HCT116 (cell line): ENCODE results near the gene SHKBP1.

Experiments used
- EZH2 ChIP-seq: fragments of 200-600 bp; sonication (generic); IDR thresholded peaks from 2 replicates; pipeline ENCODE4 v1.6.1; 2017; ENCODE audit warnings: antibody characterized with exemption, mixed run types
- EZH2phosphoT487 ChIP-seq: fragments of 200-600 bp; IDR thresholded peaks from 2 replicates; pipeline ENCODE4 v1.6.1; 2018; ENCODE audit warnings: antibody characterized with exemption, borderline replicate concordance
- MAX ChIP-seq: IDR thresholded peaks from 2 replicates; pipeline ENCODE4 v1.6.1; 2012
- POLR2AphosphoS5 ChIP-seq: IDR thresholded peaks from 2 replicates; pipeline ENCODE4 v1.6.1; 2011; ENCODE audit warnings: mild to moderate bottlenecking, low read depth, low read length, moderate library complexity
- REST ChIP-seq: IDR thresholded peaks from 2 replicates; pipeline ENCODE4 v1.6.1; 2012; ENCODE audit warnings: low read depth
- SIN3A ChIP-seq: IDR thresholded peaks from 2 replicates; pipeline ENCODE4 v1.6.1; 2012; ENCODE audit warnings: low read depth
- SP1 ChIP-seq: IDR thresholded peaks from 2 replicates; pipeline ENCODE4 v1.6.1; 2012; ENCODE audit warnings: low read depth
- SRF ChIP-seq: IDR thresholded peaks from 2 replicates; pipeline ENCODE4 v1.6.1; 2012; ENCODE audit warnings: low read depth
- ZNF274 ChIP-seq: fragments of 200-500 bp; sonication (Bioruptor generic); IDR thresholded peaks from 2 replicates; pipeline ENCODE4 v1.6.1; 2014; ENCODE audit warnings: mild to moderate bottlenecking, low read depth, low read length, inconsistent platforms
- TF ChIP-seq, protein P1 (sequence below), 3 experiments: fragments of 200-600 bp in 1 of 3; sonication (generic) in 1 of 3; IDR thresholded peaks in 2 of 3; conservative IDR thresholded peaks in 1 of 3; 2 replicates each; pipeline ENCODE4 v1.5.1; 2012 to 2017; ENCODE audit warnings: low read depth in 2 of 3, low read length in 2 of 3, antibody characterized with exemption in 1 of 3, borderline replicate concordance in 1 of 3, control low read depth in 1 of 3, mild to moderate bottlenecking in 1 of 3, mixed read lengths in 1 of 3, mixed run types in 1 of 3, moderate library complexity in 1 of 3; ENCODE audit not compliant: insufficient read depth in 1 of 3

- TF ChIP-seq, protein P1, sequence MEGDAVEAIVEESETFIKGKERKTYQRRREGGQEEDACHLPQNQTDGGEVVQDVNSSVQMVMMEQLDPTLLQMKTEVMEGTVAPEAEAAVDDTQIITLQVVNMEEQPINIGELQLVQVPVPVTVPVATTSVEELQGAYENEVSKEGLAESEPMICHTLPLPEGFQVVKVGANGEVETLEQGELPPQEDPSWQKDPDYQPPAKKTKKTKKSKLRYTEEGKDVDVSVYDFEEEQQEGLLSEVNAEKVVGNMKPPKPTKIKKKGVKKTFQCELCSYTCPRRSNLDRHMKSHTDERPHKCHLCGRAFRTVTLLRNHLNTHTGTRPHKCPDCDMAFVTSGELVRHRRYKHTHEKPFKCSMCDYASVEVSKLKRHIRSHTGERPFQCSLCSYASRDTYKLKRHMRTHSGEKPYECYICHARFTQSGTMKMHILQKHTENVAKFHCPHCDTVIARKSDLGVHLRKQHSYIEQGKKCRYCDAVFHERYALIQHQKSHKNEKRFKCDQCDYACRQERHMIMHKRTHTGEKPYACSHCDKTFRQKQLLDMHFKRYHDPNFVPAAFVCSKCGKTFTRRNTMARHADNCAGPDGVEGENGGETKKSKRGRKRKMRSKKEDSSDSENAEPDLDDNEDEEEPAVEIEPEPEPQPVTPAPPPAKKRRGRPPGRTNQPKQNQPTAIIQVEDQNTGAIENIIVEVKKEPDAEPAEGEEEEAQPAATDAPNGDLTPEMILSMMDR (IDR thresholded peaks at IDR 0.05 in 2 of 3, conservative IDR thresholded peaks at IDR 0.05 in 1 of 3; ENCODE audit: borderline replicate concordance in 1 of 3, insufficient read depth in 1 of 3, low read depth in 2 of 3, low read length in 2 of 3), result no peak
- TF ChIP-seq REST (no peak), EZH2phosphoT487 (no peak), SIN3A (no peak), EZH2 (no peak), SRF (no peak), ZNF274 (no peak), MAX (no peak), SP1 (no peak), POLR2AphosphoS5 (no peak)
Measured at GRCh38 chr19:40626918-40627317, 50.2 kb downstream of the SHKBP1 start.
